CD4-positive, alpha-beta T cell treated with Interleukin-17A for 1 hour (primary cell): ENCODE results near the gene UBXN1.
"Not testable (repeated sequence)": the region's sequence is repeated elsewhere in the genome, so short reads cannot be mapped to it uniquely, and the experiment has no call there.

Source experiments
- DNase-seq: peaks from one replicate; pipeline ENCODE4 v3.0.0-alpha.2; 2020

UBXN1 gene

GRCh38 chr11:62671236-62671607 lies 7.7 kb downstream of the UBXN1 start:
- no peak for DNase-seq

GRCh38 chr11:62669420-62670161 lies 9.3 kb downstream of the UBXN1 start:
- DNase-seq = no peak

GRCh38 chr11:62667460-62667859 lies 11.4 kb downstream of the UBXN1 start:
- no peak for DNase-seq

- DNase-seq = no peak
These were observed 12.5 kb downstream of the UBXN1 start for GRCh38 chr11:62666259-62666926.

- peak; percentile 72 for DNase-seq
These were observed 13.1 kb downstream of the UBXN1 start for GRCh38 chr11:62665599-62666258.

GRCh38 chr11:62665075-62665598 lies 13.7 kb downstream of the UBXN1 start, which contains the start of the genes C11orf98 and CSKMT:
Gene C11orf98, minus strand, starts transcription at chr11:62665210. Its CDS starts 41 bp downstream, at chr11:62665169.
Gene CSKMT, plus strand, starts transcription at chr11:62665312. Its CDS starts 568 bp downstream, at chr11:62665880.
- DNase-seq = peak; percentile 97

GRCh38 chr11:62664405-62665074 lies 14.3 kb downstream of the UBXN1 start:
- peak; percentile 70 for DNase-seq

- DNase-seq = no peak
These were observed 22.0 kb downstream of the UBXN1 start for GRCh38 chr11:62656796-62657429.

- DNase-seq = no peak
These were observed 24.6 kb downstream of the UBXN1 start for GRCh38 chr11:62654297-62654696.

GRCh38 chr11:62652161-62653006 lies 26.5 kb downstream of the UBXN1 start:
- peak; percentile 78 for DNase-seq

GRCh38 chr11:62650283-62650682 lies 28.6 kb downstream of the UBXN1 start:
- DNase-seq = not testable (repeated sequence)

- DNase-seq = no peak
These were observed 29.4 kb downstream of the UBXN1 start for GRCh38 chr11:62649486-62649885.

GRCh38 chr11:62648967-62649364 lies 29.9 kb downstream of the UBXN1 start:
- no peak for DNase-seq

- no peak for DNase-seq
These were observed 30.5 kb downstream of the UBXN1 start for GRCh38 chr11:62648185-62648966.

- DNase-seq = no peak
These were observed 31.3 kb downstream of the UBXN1 start for GRCh38 chr11:62647609-62648005.

- DNase-seq = no peak
These were observed 31.9 kb downstream of the UBXN1 start for GRCh38 chr11:62646825-62647608.

- peak; percentile 99 for DNase-seq
These were observed 32.7 kb downstream of the UBXN1 start, which contains the start of gene GANAB for GRCh38 chr11:62645946-62646824. Gene GANAB, minus strand, starts transcription at chr11:62646613. Its CDS starts 14 bp downstream, at chr11:62646599.

- DNase-seq = no peak
These were observed 33.3 kb downstream of the UBXN1 start for GRCh38 chr11:62645671-62645945.

- DNase-seq = no peak
These were observed 34.7 kb downstream of the UBXN1 start for GRCh38 chr11:62644220-62644619.
